A673 (cell line): ENCODE data around the gene PLCD1. TPM values are rescaled to one million over a fixed set of nuclear protein-coding genes. Genes with fewer than 3 reads are reported as not detected.

Experiments
- BruUV-seq: library from RNA; stranded (reverse); fragments of 400-500 nt; replicated peaks from 2 replicates; lab custom pipeline; 2021; lab: Mats Ljungman, UMichigan
- CTCF ChIA-PET: fragments of 300-600 bp; sonication (Branson Sonifier 250); formaldehyde crosslinking; loops from one replicate; lab custom pipeline; 2022; ENCODE audit warnings: antibody characterized with exemption; lab: Charles Lee
- POLR2A ChIA-PET: fragments of 300-600 bp; sonication (Branson Sonifier 250); formaldehyde crosslinking; loops from one replicate; lab custom pipeline; 2022; ENCODE audit warnings: antibody characterized with exemption; ENCODE audit not compliant: low non-redundant PET; lab: Charles Lee
- DNase-seq: peaks from one replicate; pipeline ENCODE4 v3.0.0-alpha.2; 2015; ENCODE audit warnings: low spot score
- H3K27ac ChIP-seq: fragments of 200-600 bp; sonication (generic); 2 replicates; pipeline ENCODE4 v1.5.1; 2016; ENCODE audit warnings: mixed run types, low read depth, mild to moderate bottlenecking, mixed read lengths, antibody characterized with exemption, low read length; ENCODE audit not compliant: poor library complexity, severe bottlenecking
- H3K27me3 ChIP-seq: fragments of 200-600 bp; sonication (generic); replicated peaks from 2 replicates; pipeline ENCODE4 v1.6.1; 2017; ENCODE audit warnings: mixed run types, low read depth, mild to moderate bottlenecking, mixed read lengths, antibody characterized with exemption, low read length; ENCODE audit not compliant: insufficient read depth, poor library complexity
- H3K36me3 ChIP-seq: fragments of 200-600 bp; sonication (generic); 2 replicates; pipeline ENCODE4 v1.6.1; 2016; ENCODE audit warnings: mixed run types, mild to moderate bottlenecking, mixed read lengths, antibody characterized with exemption, low read length; ENCODE audit not compliant: insufficient read depth, poor library complexity, severe bottlenecking
- H3K4me1 ChIP-seq: fragments of 200-600 bp; sonication (generic); 2 replicates; pipeline ENCODE4 v1.6.1; 2017; ENCODE audit warnings: mixed run types, mild to moderate bottlenecking, mixed read lengths, antibody characterized with exemption, low read length; ENCODE audit not compliant: insufficient read depth, poor library complexity, severe bottlenecking
- H3K4me3 ChIP-seq: fragments of 200-600 bp; sonication (generic); 2 replicates; pipeline ENCODE4 v1.5.1; 2016; ENCODE audit warnings: low read depth, mixed run types, mild to moderate bottlenecking, mixed read lengths, low read length; ENCODE audit not compliant: poor library complexity, severe bottlenecking
- H3K9me3 ChIP-seq: fragments of 200-600 bp; sonication (generic); 2 replicates; pipeline ENCODE4 v1.6.1; 2016; ENCODE audit warnings: mixed run types, low read depth, mild to moderate bottlenecking, mixed read lengths, antibody characterized with exemption, low read length; ENCODE audit not compliant: poor library complexity, severe bottlenecking
- EZH2 ChIP-seq: fragments of 200-600 bp; sonication (generic); IDR thresholded peaks from 2 replicates; pipeline ENCODE4 v1.6.1; 2017; ENCODE audit warnings: borderline replicate concordance, low read depth, mild to moderate bottlenecking, mixed read lengths, antibody characterized with exemption, low read length; ENCODE audit not compliant: poor library complexity, severe bottlenecking
- intact Hi-C: fragments of 100-400 bp; cut with micrococcal nuclease; formaldehyde crosslinking; loops from one replicate; pipeline ENCODE4 v1.10.0; 2022; ENCODE audit not compliant: unreplicated experiment
- total RNA-seq: library from RNA; stranded (reverse); gene quantifications from 2 replicates; pipeline ENCODE4 v1.2.3, GENCODE V29; 2021
- TF ChIP-seq, protein P1 (sequence below): fragments of 300-800, 200-600 bp; sonication (generic); conservative IDR thresholded peaks from 2 replicates; pipeline ENCODE4 v1.5.1; 2017; ENCODE audit warnings: low read depth, mild to moderate bottlenecking, antibody characterized with exemption, low read length, moderate library complexity, mixed read lengths

PLCD1 gene
- total RNA-seq, 1 experiment from 2014 or later, result 1.1 TPM

DNA sequence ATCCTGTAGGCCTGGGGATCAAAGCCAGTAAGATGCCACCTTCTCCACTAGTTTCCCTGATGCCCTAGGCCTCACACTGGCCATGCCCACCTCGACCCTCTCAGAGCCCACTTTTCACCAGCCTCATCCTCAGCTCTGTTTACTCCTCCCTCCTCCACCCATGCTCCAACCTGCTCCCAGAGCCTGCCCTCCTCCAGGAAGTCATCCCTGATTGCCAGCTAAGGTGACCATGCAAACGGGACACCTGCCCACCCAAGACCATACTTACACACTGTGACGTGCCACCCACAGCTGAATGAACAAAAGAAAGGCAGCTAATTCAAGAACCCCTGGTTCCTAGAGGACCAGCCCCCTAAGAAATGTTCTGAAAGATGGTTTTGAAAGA, 9.1 kb downstream of the PLCD1 start:
- intact Hi-C loops, result no loop called here
- TF ChIP-seq, protein P1, sequence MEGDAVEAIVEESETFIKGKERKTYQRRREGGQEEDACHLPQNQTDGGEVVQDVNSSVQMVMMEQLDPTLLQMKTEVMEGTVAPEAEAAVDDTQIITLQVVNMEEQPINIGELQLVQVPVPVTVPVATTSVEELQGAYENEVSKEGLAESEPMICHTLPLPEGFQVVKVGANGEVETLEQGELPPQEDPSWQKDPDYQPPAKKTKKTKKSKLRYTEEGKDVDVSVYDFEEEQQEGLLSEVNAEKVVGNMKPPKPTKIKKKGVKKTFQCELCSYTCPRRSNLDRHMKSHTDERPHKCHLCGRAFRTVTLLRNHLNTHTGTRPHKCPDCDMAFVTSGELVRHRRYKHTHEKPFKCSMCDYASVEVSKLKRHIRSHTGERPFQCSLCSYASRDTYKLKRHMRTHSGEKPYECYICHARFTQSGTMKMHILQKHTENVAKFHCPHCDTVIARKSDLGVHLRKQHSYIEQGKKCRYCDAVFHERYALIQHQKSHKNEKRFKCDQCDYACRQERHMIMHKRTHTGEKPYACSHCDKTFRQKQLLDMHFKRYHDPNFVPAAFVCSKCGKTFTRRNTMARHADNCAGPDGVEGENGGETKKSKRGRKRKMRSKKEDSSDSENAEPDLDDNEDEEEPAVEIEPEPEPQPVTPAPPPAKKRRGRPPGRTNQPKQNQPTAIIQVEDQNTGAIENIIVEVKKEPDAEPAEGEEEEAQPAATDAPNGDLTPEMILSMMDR, result no peak
- no peak for TF ChIP-seq EZH2
- Histone ChIP-seq H3K4me3 (no peak overlapping the region), H3K36me3 (no peaks in the 10 kb centered on the region), H3K27ac (no peak overlapping the region), H3K9me3 (no peaks in the 10 kb centered on the region), H3K27me3 (no peaks in the 10 kb centered on the region), H3K4me1 (no peaks in the 10 kb centered on the region)
- ChIA-PET POLR2A (no interaction called here), CTCF (no interaction called here)
- DNase-seq, result no peak
- BruUV-seq, result no TSS peak

DNA sequence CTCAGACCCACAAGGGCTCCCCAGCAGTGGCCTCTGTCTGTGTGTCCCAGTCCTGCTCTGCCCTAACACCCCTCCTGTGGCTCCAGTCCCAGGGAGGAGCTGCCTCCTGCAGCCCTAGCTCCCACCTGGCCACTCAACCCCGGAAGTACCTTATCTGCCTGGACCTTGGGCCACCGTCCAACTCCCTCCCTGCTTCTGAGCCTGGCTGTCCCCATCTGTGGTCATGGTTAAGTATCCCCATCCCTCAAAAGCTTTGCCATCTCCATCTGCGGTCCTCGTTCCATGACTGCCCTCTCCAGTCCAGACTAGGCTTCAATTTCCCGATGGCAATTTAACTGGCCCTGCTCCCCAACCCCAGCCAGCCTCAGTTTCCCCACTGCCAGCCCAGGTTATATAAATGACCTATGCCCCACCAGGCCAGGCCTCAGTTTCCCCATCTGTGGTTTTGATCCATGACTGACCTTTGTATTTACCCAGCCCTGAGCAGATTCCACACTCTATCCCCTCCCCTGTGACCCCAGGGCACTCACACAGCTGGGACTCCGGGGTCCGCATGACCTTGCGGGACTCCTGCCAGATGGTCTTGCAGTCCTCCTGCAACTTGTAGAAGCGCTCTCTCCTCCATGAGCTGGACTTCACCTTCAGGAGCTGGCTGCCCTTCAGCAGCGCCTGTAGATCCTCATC, 9.6 kb downstream of the PLCD1 start:
- intact Hi-C loops, result no loop called here
- H3K27ac ChIP-seq, result no peak overlapping the region
- TF ChIP-seq, protein P1, result no peak
- ChIA-PET CTCF (no interaction called here), POLR2A (no interaction called here)
- no peak overlapping the region for H3K4me3 ChIP-seq
- no TSS peak for BruUV-seq
- H3K27me3 ChIP-seq, result no peaks in the 10 kb centered on the region
- DNase-seq, result no peak
- H3K36me3 ChIP-seq, result no peaks in the 10 kb centered on the region
- no peaks in the 10 kb centered on the region for H3K9me3 ChIP-seq
- no peaks in the 10 kb centered on the region for H3K4me1 ChIP-seq

DNA sequence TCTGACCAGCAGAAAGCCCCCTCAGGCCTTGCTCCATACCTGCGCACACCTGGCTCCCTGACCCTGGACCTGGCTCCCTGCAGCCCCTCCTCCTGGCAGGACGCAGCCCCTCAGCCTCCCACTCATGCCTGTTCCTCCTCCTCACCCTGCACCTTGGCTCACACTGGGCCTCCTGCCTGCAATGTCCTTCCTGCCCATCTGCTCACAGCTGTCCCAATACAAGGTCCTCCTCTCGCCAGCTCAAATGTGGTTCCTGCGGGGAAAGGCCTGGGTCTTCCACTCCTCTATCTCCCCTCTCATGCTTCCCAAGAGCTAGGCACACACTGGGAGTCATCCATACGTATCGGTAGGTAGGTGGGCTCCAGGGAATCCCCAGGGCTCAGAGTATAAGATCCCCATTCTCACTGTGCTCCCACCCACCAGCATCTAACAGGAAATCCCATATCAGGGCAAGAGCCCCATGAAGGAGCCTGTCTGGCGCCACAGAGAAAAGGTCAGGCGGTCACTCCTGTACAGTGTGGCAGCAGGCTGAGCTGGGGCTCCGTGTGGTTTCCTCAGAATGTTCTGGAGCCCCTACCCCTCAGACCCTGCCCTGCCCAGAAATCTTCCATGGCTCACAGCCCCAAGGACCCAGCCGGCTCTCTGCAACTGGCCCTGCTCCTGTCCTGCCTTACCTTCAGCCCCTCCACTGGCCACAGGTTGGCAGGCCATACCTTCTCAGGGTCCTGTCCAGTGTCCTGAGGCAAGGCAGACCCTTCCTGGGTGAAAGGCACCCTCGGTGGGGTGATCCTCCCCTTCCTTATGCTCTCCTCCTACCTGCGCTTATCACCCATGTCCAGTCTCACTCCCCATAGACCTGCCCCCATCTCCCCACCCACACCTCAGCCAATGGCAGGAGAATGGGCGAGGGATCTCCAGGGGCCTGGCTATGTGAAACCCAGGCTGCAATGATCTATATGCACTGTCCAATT, 10.9 kb downstream of the PLCD1 start:
- Histone ChIP-seq H3K4me3 (no peak overlapping the region), H3K4me1 (no peaks in the 10 kb centered on the region), H3K9me3 (no peaks in the 10 kb centered on the region), H3K36me3 (no peaks in the 10 kb centered on the region), H3K27me3 (no peaks in the 10 kb centered on the region), H3K27ac (no peak overlapping the region)
- no TSS peak for BruUV-seq
- ChIA-PET POLR2A (no interaction called here), CTCF (no interaction called here)
- TF ChIP-seq EZH2, result no peak
- TF ChIP-seq, protein P1, result no peak
- intact Hi-C loops, result no loop called here
- no peak for DNase-seq
